Measurements from ENCODE around the gene NDUFV2.

NDUFV2 gene

DNA sequence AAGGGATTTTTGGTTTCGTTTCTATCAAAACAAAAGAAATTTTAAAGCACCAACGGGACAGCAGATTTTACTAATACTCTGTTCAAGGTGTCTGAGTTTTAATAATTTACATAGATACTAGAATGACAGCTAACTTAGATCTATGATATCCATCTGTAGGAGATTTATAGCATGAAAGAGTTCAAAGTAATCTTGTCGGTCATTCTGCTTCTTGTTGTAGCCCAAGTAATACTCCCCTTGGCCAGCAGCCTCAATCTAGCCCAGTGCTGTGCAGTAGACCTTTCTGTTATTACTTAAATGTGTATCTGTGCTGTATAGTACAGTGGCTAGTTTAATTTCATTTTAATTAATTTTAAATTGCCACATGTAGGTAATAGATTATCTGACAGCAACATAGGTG, 78.8 kb downstream of the NDUFV2 start:
- no peak for DNase-seq (ENCODE audit: low spot score)
- TF ChIP-seq, protein P1, sequence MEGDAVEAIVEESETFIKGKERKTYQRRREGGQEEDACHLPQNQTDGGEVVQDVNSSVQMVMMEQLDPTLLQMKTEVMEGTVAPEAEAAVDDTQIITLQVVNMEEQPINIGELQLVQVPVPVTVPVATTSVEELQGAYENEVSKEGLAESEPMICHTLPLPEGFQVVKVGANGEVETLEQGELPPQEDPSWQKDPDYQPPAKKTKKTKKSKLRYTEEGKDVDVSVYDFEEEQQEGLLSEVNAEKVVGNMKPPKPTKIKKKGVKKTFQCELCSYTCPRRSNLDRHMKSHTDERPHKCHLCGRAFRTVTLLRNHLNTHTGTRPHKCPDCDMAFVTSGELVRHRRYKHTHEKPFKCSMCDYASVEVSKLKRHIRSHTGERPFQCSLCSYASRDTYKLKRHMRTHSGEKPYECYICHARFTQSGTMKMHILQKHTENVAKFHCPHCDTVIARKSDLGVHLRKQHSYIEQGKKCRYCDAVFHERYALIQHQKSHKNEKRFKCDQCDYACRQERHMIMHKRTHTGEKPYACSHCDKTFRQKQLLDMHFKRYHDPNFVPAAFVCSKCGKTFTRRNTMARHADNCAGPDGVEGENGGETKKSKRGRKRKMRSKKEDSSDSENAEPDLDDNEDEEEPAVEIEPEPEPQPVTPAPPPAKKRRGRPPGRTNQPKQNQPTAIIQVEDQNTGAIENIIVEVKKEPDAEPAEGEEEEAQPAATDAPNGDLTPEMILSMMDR (IDR thresholded peaks at IDR 0.05) = no peak
- no peak overlapping the region for H3K4me3 ChIP-seq
- no peak overlapping the region for H3K27ac ChIP-seq

DNA sequence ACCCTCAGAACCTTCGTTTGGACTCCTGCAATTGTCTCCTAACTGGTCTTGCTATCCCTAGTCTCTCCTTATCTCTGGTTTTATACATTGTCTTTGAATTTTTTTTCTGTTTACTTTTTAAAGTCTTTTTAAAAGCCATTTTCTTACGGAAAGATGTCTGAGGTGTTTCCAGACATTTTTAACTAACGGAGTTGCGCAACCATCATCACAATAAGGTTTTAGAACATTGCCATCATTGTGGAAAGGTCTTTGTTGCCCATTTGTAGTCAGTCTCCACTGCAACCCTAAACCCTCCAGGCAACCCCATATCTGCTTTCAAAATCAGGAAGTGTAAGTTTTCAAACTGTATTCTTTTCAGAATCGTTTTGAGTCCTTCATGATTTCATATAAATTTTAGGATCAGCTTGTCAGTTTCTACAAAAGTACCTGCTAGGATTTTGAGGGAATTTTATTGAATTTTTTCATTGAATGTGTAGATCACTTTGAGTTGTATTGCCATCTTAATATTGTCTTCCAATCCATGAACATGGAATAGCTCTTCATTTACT, 80.4 kb downstream of the NDUFV2 start:
- H3K27ac ChIP-seq = no peak overlapping the region
- TF ChIP-seq, protein P1 (IDR thresholded peaks at IDR 0.05) = no peak
- H3K4me3 ChIP-seq = no peak overlapping the region
- no peak for DNase-seq (ENCODE audit: low spot score)
